HEK293T (cell line): ENCODE results near the gene CDCA8.
"Not testable (repeated sequence)": the region's sequence is repeated elsewhere in the genome, so short reads cannot be mapped to it uniquely, and the experiment has no call there.

Experiments used
- CTCF ChIA-PET: fragments of 350-600 bp; formaldehyde crosslinking; extraction: SDS; loops from one replicate; lab custom pipeline; 2021; ENCODE audit warnings: antibody characterized with exemption, inconsistent platforms; lab: Yijun Ruan, JAX
- POLR2A ChIA-PET: fragments of 350-600 bp; formaldehyde crosslinking; extraction: SDS; loops from one replicate; lab custom pipeline; 2020; ENCODE audit warnings: antibody characterized with exemption, inconsistent platforms; lab: Yijun Ruan, JAX
- DNase-seq: peaks from one replicate; pipeline ENCODE4 v3.0.0; 2012; ENCODE audit warnings: mixed read lengths; ENCODE audit errors: extremely low spot score
- ARNT ChIP-seq: fragments of 450-650 bp; IDR thresholded peaks from 2 replicates; pipeline ENCODE4 v1.6.1; 2017; ENCODE audit warnings: mild to moderate bottlenecking
- BHLHE40 ChIP-seq: fragments of 450-650 bp; IDR thresholded peaks from 2 replicates; pipeline ENCODE4 v1.6.1; 2016; ENCODE audit warnings: mild to moderate bottlenecking, moderate library complexity, borderline replicate concordance
- CTBP1 ChIP-seq: fragments of 450-650 bp; IDR thresholded peaks from 2 replicates; pipeline ENCODE4 v1.6.1; 2016; ENCODE audit warnings: borderline replicate concordance
- ELF4 ChIP-seq: fragments of 450-650 bp; IDR thresholded peaks from 2 replicates; pipeline ENCODE4 v1.6.1; 2017; ENCODE audit warnings: antibody characterized with exemption
- FOXA1 ChIP-seq: fragments of 450-650 bp; IDR thresholded peaks from 2 replicates; pipeline ENCODE4 v1.6.1; 2016; ENCODE audit warnings: mild to moderate bottlenecking
- FOXK2 ChIP-seq: fragments of 450-650 bp; IDR thresholded peaks from 2 replicates; pipeline ENCODE4 v1.6.1; 2016; ENCODE audit warnings: mild to moderate bottlenecking
- FOXM1 ChIP-seq: fragments of 450-650 bp; IDR thresholded peaks from 2 replicates; pipeline ENCODE4 v1.6.1; 2017; ENCODE audit warnings: mild to moderate bottlenecking, borderline replicate concordance
- HDGF ChIP-seq: fragments of 450-650 bp; IDR thresholded peaks from 2 replicates; pipeline ENCODE4 v1.6.1; 2017; ENCODE audit warnings: antibody characterized with exemption, borderline replicate concordance
- L3MBTL2 ChIP-seq: fragments of 450-650 bp; conservative IDR thresholded peaks from 2 replicates; pipeline ENCODE4 v1.6.1; 2016; ENCODE audit warnings: mild to moderate bottlenecking
- LEF1 ChIP-seq: fragments of 450-650 bp; IDR thresholded peaks from 2 replicates; pipeline ENCODE4 v1.6.1; 2017; ENCODE audit warnings: mild to moderate bottlenecking, borderline replicate concordance
- NFRKB ChIP-seq: fragments of 450-650 bp; IDR thresholded peaks from 2 replicates; pipeline ENCODE4 v1.6.1; 2016; ENCODE audit warnings: mild to moderate bottlenecking, moderate library complexity
- PKNOX1 ChIP-seq: fragments of 450-650 bp; IDR thresholded peaks from 2 replicates; pipeline ENCODE4 v1.6.1; 2016
- SP1 ChIP-seq: fragments of 450-650 bp; IDR thresholded peaks from 2 replicates; pipeline ENCODE4 v1.6.1; 2017
- SUZ12 ChIP-seq: fragments of 450-650 bp; IDR thresholded peaks from 2 replicates; pipeline ENCODE4 v1.6.1; 2016; ENCODE audit warnings: mild to moderate bottlenecking
- TARDBP ChIP-seq: fragments of 450-650 bp; IDR thresholded peaks from 2 replicates; pipeline ENCODE4 v1.6.1; 2016
- ZNF384 ChIP-seq: fragments of 450-650 bp; IDR thresholded peaks from 2 replicates; pipeline ENCODE4 v1.6.1; 2016

The CDCA8 gene

GRCh38 chr1:37685722-37686121 lies 6.6 kb upstream of the CDCA8 start:
- no peak for TF ChIP-seq BHLHE40
- TF ChIP-seq SP1: no peak
- no peak for TF ChIP-seq NFRKB
- no peak for TF ChIP-seq PKNOX1
- TF ChIP-seq ELF4: no peak
- TF ChIP-seq HDGF: no peak
- no peak for TF ChIP-seq ARNT
- no peak for TF ChIP-seq FOXM1
- TF ChIP-seq FOXA1: no peak
- no peak for TF ChIP-seq SUZ12
- no peak for TF ChIP-seq CTBP1
- TF ChIP-seq TARDBP: no peak
- no peak for TF ChIP-seq LEF1
- no peak for TF ChIP-seq FOXK2
- TF ChIP-seq L3MBTL2: no peak
- TF ChIP-seq ZNF384: no peak
- CTCF ChIA-PET: interaction anchor here (0.6 kb wide), 1 partner anchor 17 kb away, joined by 3 read pairs; no protein-coding TSS in a partner anchor
- DNase-seq: no peak
- POLR2A ChIA-PET: no interaction called here

- CTCF ChIA-PET, DNase-seq, POLR2A ChIA-PET: not testable (repeated sequence)
Observed at GRCh38 chr1:37687764-37688163, 4.6 kb upstream of the CDCA8 start.

GRCh38 chr1:37688926-37689325 lies 3.4 kb upstream of the CDCA8 start:
- TF ChIP-seq ELF4 (no peak), FOXA1 (no peak), L3MBTL2 (no peak), CTBP1 (no peak), NFRKB (no peak), ZNF384 (no peak), FOXK2 (no peak), TARDBP (no peak), BHLHE40 (no peak), SUZ12 (no peak), FOXM1 (no peak), HDGF (no peak), LEF1 (no peak), PKNOX1 (no peak), SP1 (no peak)
- ChIA-PET CTCF (interaction anchor here (2.0 kb wide), 1 partner anchor 86 kb away, joined by 9 read pairs; no protein-coding TSS in a partner anchor), POLR2A (interaction anchor here (1.1 to 3.6 kb wide), 5 partner anchors 13 to 189 kb away, joined by 3 to 19 read pairs (median 6); partner anchors contain the start of gene GNL2)
- DNase-seq: no peak

GRCh38 chr1:37691497-37692077 lies 729 bp upstream of the CDCA8 start:
- TF ChIP-seq L3MBTL2: peak; percentile 77
- TF ChIP-seq HDGF: peak; percentile 54; the same call in 1 of the 2 replicates
- TF ChIP-seq ARNT: no peak
- no peak for TF ChIP-seq PKNOX1
- TF ChIP-seq FOXK2: no peak
- CTCF ChIA-PET: interaction anchor here (0.6 to 1.8 kb wide), 3 partner anchors 18 to 74 kb away, joined by 3 to 5 read pairs (median 5); no protein-coding TSS in a partner anchor

GRCh38 chr1:37692834-37693175 lies 489 bp downstream of the CDCA8 start:
- DNase-seq: no peak
- ChIA-PET POLR2A (interaction anchor here (0.6 to 1.8 kb wide), 5 partner anchors 64 to 166 kb away, joined by 3 to 5 read pairs (median 4); partner anchors contain the start of gene MTF1), CTCF (interaction anchor here (1.6 kb wide), 1 partner anchor 16 kb away, joined by 5 read pairs; no protein-coding TSS in a partner anchor)
- TF ChIP-seq SP1 (no peak), HDGF (no peak), ARNT (no peak), CTBP1 (no peak), TARDBP (no peak)

More at GRCh38 chr1:37691497-37692077, 729 bp upstream of the CDCA8 start:
- DNase-seq: peak; percentile 28
- POLR2A ChIA-PET: interaction anchor here (0.9 to 3.6 kb wide), 8 partner anchors 10 to 177 kb away, joined by 3 to 19 read pairs (median 5); partner anchors contain the start of genes C1orf122, MEAF6 and YRDC

GRCh38 chr1:37697090-37697489 lies 4.8 kb downstream of the CDCA8 start:
- TF ChIP-seq ARNT (no peak), SUZ12 (no peak), TARDBP (no peak), NFRKB (no peak), LEF1 (no peak), HDGF (no peak), FOXK2 (no peak), CTBP1 (no peak), BHLHE40 (no peak), SP1 (no peak), PKNOX1 (no peak), FOXM1 (no peak), ZNF384 (no peak), FOXA1 (no peak), ELF4 (no peak), L3MBTL2 (no peak)
- ChIA-PET POLR2A (no interaction called here), CTCF (no interaction called here)
- no peak for DNase-seq
